ENCODE data around the gene PDP2.
"Not testable (repeated sequence)": the region's sequence is repeated elsewhere in the genome, so short reads cannot be mapped to it uniquely, and the experiment has no call there.

The PDP2 gene

DNA sequence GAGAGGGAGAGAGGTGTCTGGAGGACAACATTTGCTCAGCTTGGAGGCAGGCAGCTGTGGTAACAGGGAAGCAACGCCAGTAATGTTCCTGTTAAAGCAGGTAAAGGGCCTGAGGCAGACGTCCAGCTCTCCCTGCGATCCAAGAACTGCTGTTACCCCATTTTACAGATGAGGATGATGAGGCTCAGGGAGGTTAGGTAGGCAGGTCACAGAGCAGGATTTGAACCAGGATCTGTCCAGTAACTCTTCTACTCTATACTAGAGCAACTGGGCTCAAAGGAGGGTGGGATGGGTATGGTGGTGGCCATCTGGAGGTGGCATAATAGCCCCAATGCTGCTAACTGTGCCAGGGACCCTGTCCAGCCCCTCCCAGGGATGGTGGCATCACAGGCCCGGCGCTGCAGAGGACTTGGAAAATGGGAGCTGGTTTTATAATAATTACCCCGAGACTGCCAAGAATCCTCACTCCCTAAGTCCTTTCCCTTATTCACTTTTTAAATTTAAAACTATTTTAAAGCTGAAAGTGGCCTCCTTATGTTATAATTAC lies 24.1 kb upstream of the PDP2 start:
- DNase-seq: no peak

DNA sequence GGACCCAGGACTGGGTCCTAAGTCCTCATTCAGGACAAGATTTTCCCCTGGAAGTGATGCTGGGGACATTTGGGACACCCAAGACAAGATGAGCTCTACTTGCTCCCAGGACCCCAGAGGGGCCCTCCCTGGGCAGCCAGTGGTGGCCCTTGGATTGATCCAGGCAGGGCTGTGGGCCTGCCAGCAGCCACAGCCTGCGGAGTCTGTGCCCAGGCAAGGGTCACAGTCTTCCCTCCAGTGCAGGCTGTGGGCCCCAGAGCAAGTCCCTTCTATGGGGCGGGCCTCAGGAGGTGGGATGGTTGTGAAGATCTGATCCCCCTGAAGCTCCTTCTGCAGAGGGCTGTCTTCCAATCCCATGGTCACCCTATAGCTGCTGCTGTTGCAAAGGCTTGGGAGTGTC lies 23.5 kb upstream of the PDP2 start:
- no peak for DNase-seq

DNA sequence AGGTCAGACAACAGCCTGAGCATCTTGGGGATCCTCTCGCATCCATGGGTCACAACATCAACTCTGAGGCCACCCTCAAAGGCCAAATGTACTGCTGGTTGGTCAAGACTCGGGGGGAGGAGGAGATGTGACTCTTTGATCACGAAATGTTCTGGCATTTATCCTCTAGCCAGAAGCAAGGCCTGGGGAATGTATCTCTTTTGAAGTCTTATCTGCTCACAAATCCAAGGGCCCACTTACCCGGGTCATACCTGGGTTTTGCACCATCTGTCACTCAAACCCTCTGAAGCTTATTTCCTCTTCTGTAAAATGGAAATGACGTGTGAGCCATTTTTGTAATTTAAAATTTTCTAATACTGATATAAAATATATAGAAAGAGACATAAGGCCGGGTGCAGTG lies 22.9 kb upstream of the PDP2 start:
- no peak for DNase-seq

DNA sequence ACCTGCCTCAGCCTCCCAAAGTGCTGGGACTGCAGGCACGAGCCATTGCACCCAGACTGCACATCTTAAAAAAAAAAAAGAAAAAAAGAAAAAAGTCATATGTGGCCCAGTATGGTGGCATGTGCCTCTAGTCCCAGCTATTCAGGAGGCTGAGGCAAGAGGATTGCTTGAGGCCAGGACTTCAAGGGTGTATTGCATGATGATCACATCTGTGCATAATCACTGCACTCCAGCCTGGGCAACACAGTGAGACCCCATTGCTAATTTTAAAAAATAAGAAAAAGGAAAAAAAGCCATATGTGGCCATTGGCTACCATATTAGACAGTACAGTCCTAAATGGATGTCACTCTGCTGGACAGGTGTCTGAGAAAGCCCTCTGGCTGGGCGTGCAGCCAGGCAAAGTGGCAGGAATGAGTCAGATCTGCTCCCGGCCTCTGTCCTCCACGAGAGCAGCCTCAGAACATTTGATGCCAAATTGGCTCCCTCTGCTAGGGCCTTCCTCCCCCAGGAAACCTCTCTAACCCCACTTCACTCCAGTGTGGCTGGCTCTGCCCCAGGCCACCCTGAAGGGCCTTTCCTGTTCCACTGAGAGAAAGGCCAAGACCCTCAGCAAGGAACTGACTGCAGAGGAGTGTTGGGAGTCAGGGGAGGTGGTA lies 21.4 kb upstream of the PDP2 start:
- DNase-seq: no peak

DNA sequence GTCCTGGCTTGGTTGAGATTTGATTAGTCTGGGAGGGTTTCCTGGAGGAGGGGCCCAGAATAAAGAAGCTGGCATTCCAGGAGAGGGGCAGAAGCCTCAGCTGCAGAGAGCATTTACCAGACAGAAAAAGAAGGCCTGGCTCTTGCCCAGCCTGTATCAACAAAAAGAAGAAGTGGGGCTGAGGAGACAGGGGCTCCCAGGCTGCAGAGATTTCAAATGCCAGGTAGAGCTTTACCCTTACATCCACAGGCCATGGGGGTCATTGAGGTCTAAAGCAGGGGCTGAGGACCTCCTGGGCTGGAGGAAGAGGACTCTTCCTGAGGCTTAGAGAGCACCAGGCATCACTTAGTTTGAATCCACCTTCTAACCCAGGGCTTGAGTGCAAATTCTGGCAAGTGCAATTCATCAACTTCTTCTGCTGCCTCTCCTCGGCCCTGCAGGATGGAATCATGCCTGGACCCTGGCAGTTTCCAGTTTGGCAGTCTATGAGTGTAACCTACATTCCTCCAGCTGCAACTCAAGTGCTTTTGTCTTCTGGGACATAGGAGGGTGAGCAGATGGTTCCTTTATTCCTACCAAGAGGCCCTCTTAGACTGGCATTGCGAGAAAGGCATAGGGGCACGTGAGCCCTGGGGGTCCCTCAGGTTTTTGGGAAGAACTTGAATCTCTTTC lies 20.8 kb upstream of the PDP2 start:
- DNase-seq: no peak

DNA sequence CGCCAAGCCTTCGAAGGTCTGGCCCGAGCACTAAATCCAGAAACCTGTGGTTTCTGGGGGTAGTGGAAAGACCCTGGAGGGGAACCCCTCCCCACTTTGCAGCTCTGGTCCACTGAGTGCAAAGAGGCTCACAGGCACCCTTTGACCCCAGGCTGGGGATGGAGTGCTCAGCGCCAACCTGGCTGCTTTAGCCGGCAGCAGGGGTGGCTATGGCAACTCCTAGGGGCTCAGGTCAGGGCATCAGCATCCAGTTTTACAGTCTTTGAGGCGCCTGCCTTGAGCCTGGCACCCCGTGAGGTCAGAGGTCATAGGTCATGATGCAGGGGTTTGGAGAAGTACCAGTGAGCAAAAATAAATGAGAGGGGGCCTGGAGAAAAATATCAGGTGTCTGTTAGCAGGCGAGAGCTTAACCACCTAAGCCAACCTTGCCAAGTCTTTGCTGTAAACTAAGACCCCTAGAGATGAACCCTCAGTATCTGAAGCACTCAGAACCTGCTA lies 18.2 kb upstream of the PDP2 start:
- DNase-seq: no peak

DNA sequence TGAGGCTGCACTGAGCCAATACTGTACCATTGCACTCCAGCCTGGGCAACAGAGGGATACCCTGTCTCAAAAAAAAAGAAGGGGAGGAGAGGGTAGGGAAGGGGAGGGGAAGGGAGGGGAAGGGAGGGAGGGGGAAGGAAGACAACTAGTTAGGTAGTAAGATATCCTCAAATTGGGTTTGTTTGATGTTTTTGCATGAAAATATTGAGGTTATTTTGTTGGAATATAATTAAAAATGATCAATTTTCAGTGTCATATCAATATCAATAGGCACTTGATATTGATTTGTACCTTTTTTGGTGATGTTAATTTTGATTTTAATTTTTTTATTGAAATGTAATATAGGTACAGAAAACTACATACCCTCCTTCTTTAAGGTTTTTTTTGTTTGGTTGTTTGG lies 16.6 kb upstream of the PDP2 start:
- no peak for DNase-seq

DNA sequence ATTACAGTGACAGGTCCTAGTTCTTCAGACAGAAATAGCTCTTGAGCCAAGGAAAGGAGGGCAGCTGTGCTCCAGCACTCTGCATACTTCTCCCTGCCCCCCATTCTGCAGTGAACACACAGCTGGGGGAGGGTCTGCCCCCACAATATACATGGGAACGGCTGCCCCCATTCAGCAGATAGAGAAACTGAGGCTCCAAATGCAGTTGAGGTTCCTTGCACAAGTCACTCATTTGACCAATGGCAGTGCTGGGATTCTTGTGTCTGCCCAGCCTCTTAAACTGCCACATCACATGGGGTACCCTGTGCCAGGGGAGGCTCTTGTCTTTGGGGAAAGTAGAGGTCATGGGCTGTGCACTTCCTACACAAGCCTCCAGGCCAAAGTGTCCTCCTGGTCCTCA lies 10.9 kb upstream of the PDP2 start:
- no peak for DNase-seq

- DNase-seq: not testable (repeated sequence)
These were observed 9.0 kb upstream of the PDP2 start for GRCh38 chr16:66871363-66871762.

GRCh38 chr16:66871840-66872239 lies 8.5 kb upstream of the PDP2 start:
- DNase-seq: no peak

GRCh38 chr16:66872559-66872942 lies 7.8 kb upstream of the PDP2 start:
- DNase-seq: no peak

GRCh38 chr16:66872943-66873684 lies 7.2 kb upstream of the PDP2 start:
- peak; percentile 42 for DNase-seq

DNA sequence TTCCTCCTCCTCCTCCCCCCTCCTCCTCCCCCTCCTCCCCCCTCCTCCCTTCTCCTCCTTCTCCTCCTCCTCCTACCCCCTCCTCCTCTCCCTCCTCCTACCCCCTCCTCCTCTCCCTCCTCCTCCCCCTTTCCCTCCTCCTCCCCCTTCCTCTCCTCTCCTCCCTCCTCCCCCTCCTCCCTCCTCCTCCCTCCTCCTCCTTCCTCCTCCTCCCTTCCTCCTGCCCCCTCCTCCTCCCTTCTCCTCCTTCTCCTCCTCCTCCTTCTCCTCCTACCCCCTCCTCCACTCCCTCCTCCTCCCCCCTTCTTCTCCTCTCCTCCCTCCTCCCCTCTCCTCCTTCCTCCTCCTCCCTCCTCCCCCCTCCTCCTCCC lies 6.6 kb upstream of the PDP2 start:
- no peak for DNase-seq

DNA sequence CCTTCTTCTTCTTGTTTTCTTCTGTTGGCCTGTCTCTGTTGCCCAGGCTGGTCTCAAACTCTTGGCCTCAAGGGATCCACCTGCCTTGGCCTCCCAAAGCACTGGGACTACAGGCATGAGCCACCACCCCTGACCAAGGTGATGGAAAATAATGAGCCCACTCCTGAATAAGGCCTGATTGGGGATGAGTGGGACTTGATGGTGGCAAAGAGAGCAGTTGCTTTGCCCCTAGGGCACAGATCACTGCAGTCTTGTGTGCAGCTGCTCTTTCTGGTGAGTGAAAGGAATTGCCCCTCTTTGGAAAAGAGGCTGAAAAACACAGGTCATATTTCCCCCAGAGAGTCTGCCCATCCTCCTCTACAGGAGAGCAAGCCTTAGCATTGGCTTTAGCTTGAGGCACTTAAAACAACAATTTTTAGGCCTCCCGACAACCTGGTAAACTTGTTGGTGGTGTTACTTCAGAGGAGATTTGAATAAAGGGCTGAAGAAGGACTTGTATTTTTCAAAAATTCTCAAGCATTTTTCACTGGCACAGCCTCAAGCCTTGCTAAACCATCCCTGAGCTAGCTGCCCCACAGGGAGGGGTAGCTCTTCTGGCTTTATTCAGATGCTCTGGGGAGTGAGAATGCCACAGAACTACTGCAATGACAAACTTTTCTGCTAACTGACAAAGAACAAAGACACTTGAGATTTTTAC lies 6.1 kb upstream of the PDP2 start:
- DNase-seq: no peak

- no peak for DNase-seq
These were observed 2.2 kb upstream of the PDP2 start for GRCh38 chr16:66878067-66878466.

- no peak for DNase-seq
These were observed 701 bp downstream of the PDP2 start for GRCh38 chr16:66881014-66881417.

DNA sequence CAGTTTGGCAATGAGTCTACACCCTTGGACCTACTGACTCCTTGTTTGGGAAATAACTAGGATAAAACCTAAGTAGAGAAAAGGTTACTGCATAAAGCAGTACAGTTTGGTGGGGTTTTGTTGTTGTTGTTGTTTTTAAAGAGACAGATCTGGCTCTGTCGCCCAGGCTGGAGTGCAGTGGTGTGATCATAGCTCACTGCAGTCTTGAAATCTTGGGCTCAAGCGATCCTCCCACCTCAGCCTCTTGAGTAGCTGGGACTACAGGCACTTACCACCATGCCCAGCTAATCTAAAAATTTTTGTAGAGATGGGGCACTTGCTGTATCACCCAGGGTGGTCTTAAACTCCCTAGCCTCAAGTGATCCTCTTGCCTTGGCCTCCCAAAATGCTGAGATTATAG lies 1.2 kb downstream of the PDP2 start:
- no peak for DNase-seq

DNA sequence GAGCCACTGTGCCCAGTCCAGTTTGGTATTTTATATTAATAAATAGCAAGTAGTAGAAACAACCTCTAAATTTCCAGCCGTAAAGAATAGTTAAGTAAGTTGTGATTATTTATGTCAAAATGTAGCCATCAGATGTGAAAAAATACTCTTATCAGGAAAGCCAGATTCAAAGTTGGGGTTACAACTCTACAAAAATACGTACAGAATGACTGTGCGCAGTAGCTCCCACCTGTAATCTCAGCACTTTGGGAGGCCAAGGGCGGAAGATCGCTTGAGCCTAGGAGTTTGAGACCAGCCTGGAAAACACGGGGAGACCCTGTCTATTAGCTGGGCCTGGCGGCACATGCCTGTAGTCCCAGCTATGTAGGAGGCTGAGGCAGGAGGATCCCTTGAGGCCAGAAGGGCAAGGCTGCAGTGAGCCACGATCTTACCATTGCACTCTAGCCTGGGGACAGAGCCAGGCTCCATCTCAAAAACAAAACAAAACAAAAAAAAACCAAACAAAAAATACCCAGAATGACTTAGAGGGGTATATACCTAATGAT lies 1.7 kb downstream of the PDP2 start:
- no peak for DNase-seq

DNA sequence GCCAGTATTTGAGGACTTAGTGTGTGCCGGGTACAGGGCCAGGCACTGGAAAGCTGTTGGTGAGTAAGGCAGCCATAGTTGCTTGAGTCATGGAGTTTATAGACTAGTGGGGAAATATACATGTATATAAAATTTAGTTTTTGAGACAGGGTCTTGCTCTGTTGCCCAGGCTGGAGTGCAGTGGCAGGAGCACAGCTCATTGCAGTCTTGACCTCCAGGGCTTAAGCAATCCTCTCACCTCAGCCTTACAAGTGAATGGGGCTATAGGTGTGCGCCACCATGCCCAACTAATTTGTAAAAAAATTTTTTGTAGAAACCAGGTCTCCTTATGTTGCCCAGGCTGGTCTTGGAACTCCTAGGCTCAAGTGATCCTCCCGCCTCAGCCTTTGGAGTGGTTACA lies 2.4 kb downstream of the PDP2 start:
- DNase-seq: no peak

- no peak for DNase-seq
These were observed 5.2 kb downstream of the PDP2 start for GRCh38 chr16:66885491-66885890.

DNA sequence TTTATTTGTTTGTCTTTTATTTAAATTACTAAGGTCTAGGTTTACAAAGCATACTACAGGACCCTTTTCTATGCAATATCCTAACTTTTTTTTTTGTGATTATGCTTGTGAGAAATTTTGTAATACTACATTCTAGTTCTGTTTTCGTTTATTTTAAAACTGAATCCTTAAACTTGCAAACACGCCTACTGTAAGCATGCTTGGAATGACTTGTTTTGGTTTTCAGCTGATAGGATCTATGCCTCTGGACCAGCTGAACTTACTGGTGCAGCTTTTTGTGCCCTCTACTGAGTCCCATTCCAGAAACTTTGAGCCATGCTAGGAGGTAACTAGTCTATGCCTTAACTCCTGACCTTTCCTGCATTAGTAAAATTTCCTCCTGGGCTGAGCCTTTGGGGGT lies 6.0 kb downstream of the PDP2 start:
- DNase-seq: no peak

- no peak for DNase-seq
These were observed 6.6 kb downstream of the PDP2 start for GRCh38 chr16:66886914-66887313.

Measured in NCI-H774 (cell line).